NCI-H2171 (cell line): ENCODE data around the gene SMARCAL1.

ENCODE experiments used
- DNase-seq: peaks from one replicate; lab custom pipeline; 2025; lab: John Stamatoyannopoulos, UW

SMARCAL1 gene

GRCh38 chr2:216477283-216478035 is 65.2 kb downstream of the SMARCAL1 start:
- DNase-seq: no peak

DNA sequence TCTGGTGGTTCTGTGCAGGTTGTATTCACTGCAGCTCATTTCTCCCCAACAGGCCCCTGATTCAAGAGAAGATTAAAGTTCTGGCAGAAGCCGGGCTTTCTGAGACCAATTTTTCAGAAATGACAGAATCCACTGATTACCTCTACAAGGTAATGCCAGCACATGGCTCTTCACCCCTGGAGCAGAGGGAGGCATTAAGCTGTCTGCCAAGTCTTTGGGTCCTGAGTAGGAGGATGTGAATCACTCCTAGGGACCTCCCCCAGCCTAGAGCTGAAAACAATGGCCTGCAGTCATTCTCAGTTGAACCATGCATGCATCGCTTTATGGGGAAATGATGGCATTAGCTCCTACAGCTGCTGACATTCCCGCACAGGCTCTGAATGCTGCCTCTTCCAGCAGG is 65.9 kb downstream of the SMARCAL1 start:
- no peak for DNase-seq

DNA sequence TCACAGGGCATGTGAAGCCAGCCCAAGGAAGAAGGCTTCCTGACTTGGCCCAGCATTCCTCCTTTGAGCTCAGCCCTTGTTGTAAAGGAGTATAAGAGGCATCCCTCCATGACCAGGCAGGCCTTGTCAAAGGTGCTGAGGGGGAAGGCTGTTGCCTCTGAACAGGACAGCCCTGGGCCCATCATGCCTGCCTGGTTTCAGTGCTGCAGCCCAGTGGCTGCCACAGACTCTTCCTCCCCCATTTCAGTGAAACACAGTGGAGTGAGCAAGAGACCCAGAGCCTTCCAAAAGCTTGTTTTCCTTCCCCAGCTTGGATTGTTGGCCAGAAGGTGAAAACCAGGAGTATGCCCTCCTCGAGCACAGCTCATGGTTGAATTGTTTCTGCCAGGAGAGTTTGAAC is 66.5 kb downstream of the SMARCAL1 start:
- no peak for DNase-seq

- no peak for DNase-seq
Measured at GRCh38 chr2:216480221-216480620, 67.9 kb downstream of the SMARCAL1 start.

GRCh38 chr2:216482640-216483039 is 70.4 kb downstream of the SMARCAL1 start:
- no peak for DNase-seq

- no peak for DNase-seq
Measured at GRCh38 chr2:216485237-216485636, 73.0 kb downstream of the SMARCAL1 start.

GRCh38 chr2:216485745-216486144 is 73.5 kb downstream of the SMARCAL1 start:
- no peak for DNase-seq

GRCh38 chr2:216486271-216486670 is 74.0 kb downstream of the SMARCAL1 start:
- no peak for DNase-seq

GRCh38 chr2:216486708-216487107 is 74.4 kb downstream of the SMARCAL1 start:
- no peak for DNase-seq

DNA sequence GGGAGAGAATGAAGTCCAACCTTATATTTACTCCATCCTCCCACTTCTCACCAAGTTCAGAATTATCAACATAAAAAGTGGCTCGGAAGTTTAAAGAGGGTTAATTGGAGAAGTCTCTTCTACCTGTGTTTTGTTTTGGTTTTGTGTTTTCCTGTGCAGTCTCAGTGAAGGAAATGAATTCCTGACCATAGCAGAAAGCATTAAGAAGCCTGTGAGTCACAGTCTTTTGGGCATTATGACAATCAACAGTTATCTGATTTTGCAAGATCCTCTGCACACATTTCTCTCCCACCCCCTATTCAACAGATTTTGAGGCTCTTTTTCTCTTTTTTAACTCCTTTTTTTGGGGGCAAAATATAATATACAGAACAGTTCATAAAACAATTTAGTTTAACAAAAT is 77.8 kb downstream of the SMARCAL1 start:
- no peak for DNase-seq

- DNase-seq: no peak
Measured at GRCh38 chr2:216491793-216492596, 79.7 kb downstream of the SMARCAL1 start.

GRCh38 chr2:216492597-216493333 is 80.5 kb downstream of the SMARCAL1 start:
- no peak for DNase-seq

DNA sequence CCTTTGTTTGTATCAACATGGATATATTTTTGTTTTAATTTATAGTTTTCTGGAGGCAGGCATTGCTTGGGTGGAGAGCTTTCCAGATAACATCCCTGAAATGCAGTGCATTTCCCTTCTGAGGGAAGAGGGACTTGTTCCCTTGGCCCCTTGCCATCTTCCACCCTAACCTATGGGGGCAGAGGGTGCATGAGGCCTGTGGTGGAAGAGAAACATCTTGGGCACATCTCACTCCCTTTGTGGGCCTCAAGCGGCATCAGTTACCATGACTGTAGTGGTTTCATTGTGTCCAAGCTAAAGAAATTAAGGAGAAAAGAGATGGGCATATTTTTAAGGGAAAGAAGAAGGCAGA is 81.0 kb downstream of the SMARCAL1 start:
- DNase-seq: no peak

DNA sequence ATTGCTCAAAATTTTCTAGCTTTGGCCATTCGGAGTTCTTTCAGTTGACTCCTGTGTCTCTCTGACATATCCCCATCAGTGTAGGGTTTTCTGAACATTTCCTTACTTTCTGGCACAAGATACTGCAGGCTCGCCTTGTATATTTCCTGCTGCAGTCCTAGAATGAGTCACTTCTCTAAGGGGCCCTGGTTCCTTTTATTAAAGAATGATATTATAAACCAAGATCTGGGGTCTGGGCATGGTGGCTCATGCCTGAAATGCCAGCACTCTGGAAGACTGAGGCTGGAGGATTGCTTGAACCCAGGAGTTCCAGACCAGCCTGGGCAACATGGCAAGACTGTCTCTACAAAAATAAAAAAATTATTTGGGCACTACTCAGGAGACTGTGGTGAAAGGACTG is 83.4 kb downstream of the SMARCAL1 start:
- DNase-seq: no peak

GRCh38 chr2:216497382-216498069 is 85.2 kb downstream of the SMARCAL1 start:
- no peak for DNase-seq

DNA sequence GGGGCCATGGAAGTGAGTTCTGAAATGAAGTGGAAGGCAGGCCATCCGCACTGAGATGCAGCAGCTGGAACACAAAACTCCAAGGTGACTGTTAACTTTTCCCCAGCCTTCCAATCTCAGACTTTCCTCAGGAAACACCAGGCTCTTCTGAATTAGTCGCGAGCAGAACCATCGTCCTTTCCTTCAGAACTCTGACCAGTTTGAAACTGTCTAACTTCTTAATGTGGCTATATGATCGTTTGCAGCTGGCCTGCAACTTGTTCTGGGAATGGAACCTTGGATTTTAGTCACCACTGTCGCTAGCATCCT is 85.7 kb downstream of the SMARCAL1 start:
- DNase-seq: no peak

DNA sequence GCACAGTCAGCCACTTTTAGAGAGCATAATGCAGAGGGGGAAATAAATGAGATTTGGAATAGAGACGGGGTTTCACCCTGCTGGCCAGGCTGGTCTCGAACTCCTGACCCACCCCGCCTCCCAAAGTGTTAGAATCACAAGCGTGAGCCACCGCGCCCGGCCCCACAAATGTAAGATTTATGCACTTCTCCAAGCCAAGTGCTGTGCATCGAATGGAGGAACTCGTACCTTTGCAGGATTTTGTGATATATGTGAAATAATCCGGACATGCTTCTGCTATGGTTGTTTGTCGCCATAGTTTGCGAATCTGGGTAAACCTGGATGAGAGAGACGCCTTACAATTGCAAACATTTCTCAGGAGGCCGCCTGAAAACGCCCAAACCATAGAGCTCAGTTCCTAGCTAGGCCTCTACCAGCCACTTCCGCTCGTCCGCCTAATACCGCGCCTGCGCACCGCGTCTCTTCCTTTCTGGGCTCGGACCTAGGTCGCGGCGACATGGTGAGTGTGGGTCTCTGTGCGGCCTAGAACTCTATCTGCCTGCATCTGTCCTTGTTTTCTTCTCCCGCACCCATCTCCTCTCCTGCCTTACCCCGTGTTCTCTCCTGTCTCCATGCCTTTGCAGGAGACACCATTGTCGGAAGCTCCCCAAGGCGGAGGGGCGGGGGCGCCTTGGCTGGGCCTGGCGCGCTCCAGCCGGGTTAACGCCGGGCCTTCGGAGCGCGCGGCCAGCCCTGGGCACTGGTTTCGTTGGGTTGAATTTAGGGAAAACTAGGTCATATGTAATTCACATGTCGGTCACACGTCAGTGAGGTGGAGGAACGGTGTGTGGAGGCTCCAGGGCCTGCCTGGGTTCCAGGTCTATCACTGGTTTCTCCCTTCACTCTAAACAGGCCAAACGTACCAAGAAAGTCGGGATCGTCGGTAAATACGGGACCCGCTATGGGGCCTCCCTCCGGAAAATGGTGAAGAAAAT is 86.4 kb downstream of the SMARCAL1 start, which contains the start of gene RPL37A:
RPL37A (plus strand) TSS at position 466 of the 974 bp plus-strand sequence; CDS start at position 497, 31 bp downstream.
- DNase-seq: peak; percentile 91

- no peak for DNase-seq
Measured at GRCh38 chr2:216499641-216500218, 87.4 kb downstream of the SMARCAL1 start.

DNA sequence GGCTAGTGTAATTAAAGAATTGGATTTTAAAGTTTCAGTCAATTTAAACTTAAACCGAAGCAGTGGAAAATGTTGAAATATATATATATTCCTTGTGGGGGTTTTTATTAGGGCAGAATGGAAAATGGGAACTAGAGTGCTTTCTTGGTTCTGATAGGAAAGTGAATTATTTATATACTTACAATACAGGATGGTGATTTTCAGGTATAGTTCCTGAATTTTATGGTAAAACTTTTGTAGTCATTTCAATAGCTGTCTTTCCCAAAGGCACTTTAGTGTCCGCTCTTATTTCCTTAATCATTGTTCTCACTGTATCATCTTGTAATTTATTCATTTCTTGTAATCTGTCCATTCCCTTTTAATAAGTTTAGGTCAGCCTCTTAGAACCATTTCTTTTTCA is 88.3 kb downstream of the SMARCAL1 start:
- no peak for DNase-seq

GRCh38 chr2:216501854-216502253 is 89.6 kb downstream of the SMARCAL1 start:
- no peak for DNase-seq
